WERI-Rb-1 (cell line): ENCODE results near the gene CHMP4B.

ENCODE experiments used
- DNase-seq: peaks from one replicate; pipeline ENCODE4 v3.0.0-alpha.2; 2020
- H3K27ac ChIP-seq: fragments of 250-450 bp; sonication (Bioruptor Pico); 2 replicates; pipeline ENCODE4 v1.5.1; 2020; ENCODE audit warnings: mild to moderate bottlenecking, moderate library complexity
- H3K27me3 ChIP-seq: fragments of 250-450 bp; sonication (Bioruptor Pico); 2 replicates; pipeline ENCODE4 v1.5.1; 2021; ENCODE audit warnings: mild to moderate bottlenecking, low read depth, moderate library complexity; ENCODE audit not compliant: insufficient read depth, severe bottlenecking
- H3K36me3 ChIP-seq: fragments of 250-450 bp; sonication (Bioruptor Pico); 2 replicates; pipeline ENCODE4 v1.5.1; 2020; ENCODE audit warnings: mild to moderate bottlenecking, moderate library complexity
- H3K4me3 ChIP-seq: 2 replicates; pipeline ENCODE4 v1.5.1; 2011; ENCODE audit warnings: low read depth, mild to moderate bottlenecking, control low read depth, low read length
- H3K9me3 ChIP-seq: fragments of 250-450 bp; sonication (Bioruptor Pico); 2 replicates; pipeline ENCODE4 v1.5.1; 2021; ENCODE audit warnings: mild to moderate bottlenecking, moderate library complexity; ENCODE audit not compliant: severe bottlenecking
- CTCF ChIP-seq: IDR thresholded peaks from 2 replicates; pipeline ENCODE4 v1.5.1; 2011; ENCODE audit warnings: low read depth, mild to moderate bottlenecking, control low read depth, inconsistent platforms, low read length

CHMP4B gene

GRCh38 chr20:33815671-33816070 is 4.5 kb downstream of the CHMP4B start:
- Histone ChIP-seq H3K36me3 (peaks cover 10% of the 10 kb centered on the region), H3K27me3 (no peaks in the 10 kb centered on the region), H3K9me3 (no peaks in the 10 kb centered on the region), H3K4me3 (no peak overlapping the region), H3K27ac (no peak overlapping the region)
- no peak for TF ChIP-seq CTCF
- no peak for DNase-seq

- peaks cover 10% of the 10 kb centered on the region for H3K36me3 ChIP-seq
- H3K4me3 ChIP-seq, result no peak overlapping the region
- no peak for TF ChIP-seq CTCF
- no peaks in the 10 kb centered on the region for H3K9me3 ChIP-seq
- no peaks in the 10 kb centered on the region for H3K27me3 ChIP-seq
- no peak for DNase-seq
- H3K27ac ChIP-seq, result no peak overlapping the region
Observed at GRCh38 chr20:33816191-33816590, 5.0 kb downstream of the CHMP4B start.

- H3K9me3 ChIP-seq, result no peaks in the 10 kb centered on the region
- no peaks in the 10 kb centered on the region for H3K27me3 ChIP-seq
- no peak overlapping the region for H3K4me3 ChIP-seq
- peaks cover 10% of the 10 kb centered on the region for H3K36me3 ChIP-seq
- TF ChIP-seq CTCF, result no peak
- no peak for DNase-seq
- no peak overlapping the region for H3K27ac ChIP-seq
Observed at GRCh38 chr20:33817411-33817810, 6.3 kb downstream of the CHMP4B start.

GRCh38 chr20:33819456-33819855 is 8.3 kb downstream of the CHMP4B start:
- no peak for DNase-seq
- Histone ChIP-seq H3K27ac (no peak overlapping the region), H3K9me3 (no peaks in the 10 kb centered on the region), H3K4me3 (no peak overlapping the region), H3K36me3 (peaks cover 9% of the 10 kb centered on the region), H3K27me3 (no peaks in the 10 kb centered on the region)
- TF ChIP-seq CTCF, result no peak

GRCh38 chr20:33820362-33820761 is 9.2 kb downstream of the CHMP4B start:
- Histone ChIP-seq H3K9me3 (no peaks in the 10 kb centered on the region), H3K27ac (no peak overlapping the region), H3K4me3 (no peak overlapping the region), H3K36me3 (peaks cover 4% of the 10 kb centered on the region), H3K27me3 (no peaks in the 10 kb centered on the region)
- no peak for TF ChIP-seq CTCF
- no peak for DNase-seq

- no peak for DNase-seq
- no peaks in the 10 kb centered on the region for H3K36me3 ChIP-seq
Observed at GRCh38 chr20:33821270-33821836, 10.2 kb downstream of the CHMP4B start.

More at GRCh38 chr20:33821270-33821836, 10.2 kb downstream of the CHMP4B start:
- Histone ChIP-seq H3K9me3 (no peaks in the 10 kb centered on the region), H3K4me3 (no peak overlapping the region), H3K27me3 (no peaks in the 10 kb centered on the region), H3K27ac (no peak overlapping the region)
- TF ChIP-seq CTCF, result no peak
